ENCODE measurements around the gene GRPR.

Gene GRPR

DNA sequence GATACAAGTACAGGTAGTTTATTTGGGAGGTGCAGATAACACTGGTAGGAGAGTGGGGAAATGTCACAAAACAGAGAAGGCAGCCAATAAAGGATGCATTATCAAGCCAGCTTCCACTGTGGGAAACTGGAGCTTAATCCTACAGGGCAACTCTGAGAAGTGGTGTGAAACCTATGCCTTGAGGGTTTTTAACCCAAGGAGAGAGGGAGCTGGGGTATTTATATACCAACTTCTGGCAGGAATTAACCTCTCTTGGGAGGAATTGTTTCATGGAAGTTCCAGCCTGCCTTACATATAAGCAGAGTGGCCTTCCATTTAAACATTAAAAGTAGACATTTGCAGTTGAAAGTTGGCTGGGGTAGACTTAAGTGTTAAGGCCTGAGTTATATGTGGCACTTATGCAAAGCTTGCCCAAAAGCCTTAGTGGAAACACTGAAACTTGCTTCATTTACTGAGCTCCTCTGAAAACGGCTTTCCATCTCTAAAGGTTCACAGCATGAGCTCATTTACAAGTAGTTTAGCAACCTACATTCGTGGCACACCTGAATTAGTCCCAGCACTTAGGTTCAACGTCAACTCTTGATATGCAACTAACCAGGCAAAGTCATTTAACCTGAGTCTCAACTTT lies 63.1 kb downstream of the GRPR start:
- Mint-ChIP-seq H3K9me3 (no peaks in the 10 kb centered on the region), H3K4me1 (peaks cover 48% of the 10 kb centered on the region), H3K27ac (no peak overlapping the region), H3K27me3 (ENCODE audit: low read depth, poor library complexity) (peaks cover 4% of the 10 kb centered on the region), H3K36me3 (ENCODE audit: low read depth) (no peaks in the 10 kb centered on the region), H3K4me3 (no peak overlapping the region)
- DNase-seq = no peak
- no peak for TF ChIP-seq CTCF (IDR thresholded peaks at IDR 0.05)

DNA sequence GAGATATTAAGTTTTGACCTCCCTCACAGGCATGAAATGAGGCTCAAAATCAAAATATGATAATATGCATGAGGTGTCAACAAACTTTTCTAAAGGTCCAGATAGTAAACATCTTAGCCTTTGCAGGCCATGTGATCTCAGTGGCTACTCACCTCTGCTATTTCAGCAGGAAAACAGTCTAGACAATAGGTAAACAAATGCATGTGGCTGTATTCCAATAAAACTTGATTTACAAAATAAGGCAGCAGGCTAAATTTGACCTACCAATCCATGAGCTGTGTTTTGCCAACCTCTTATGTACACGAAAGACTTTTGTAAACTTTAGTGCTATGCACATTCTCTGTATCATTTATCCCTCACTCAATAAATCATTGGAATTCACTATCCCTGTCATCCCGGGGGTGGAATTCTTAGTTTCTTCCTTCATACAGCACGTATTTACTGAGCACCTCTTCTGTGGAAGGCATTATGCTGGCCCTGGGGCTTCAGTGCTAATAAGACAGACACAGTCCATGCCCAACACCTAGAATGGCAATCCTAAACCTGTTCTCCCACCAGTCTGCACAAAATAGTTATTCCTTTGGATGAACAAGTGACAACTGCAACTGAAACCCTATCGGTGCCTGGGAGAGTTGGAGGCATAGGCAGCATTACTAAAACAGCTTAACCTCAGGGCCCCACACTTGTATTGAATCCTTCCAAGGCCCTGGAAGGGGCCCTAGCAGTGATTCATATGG lies 63.8 kb downstream of the GRPR start:
- no peak for TF ChIP-seq CTCF (IDR thresholded peaks at IDR 0.05)
- Mint-ChIP-seq H3K36me3 (ENCODE audit: low read depth) (no peaks in the 10 kb centered on the region), H3K27me3 (ENCODE audit: low read depth, poor library complexity) (peaks cover 4% of the 10 kb centered on the region), H3K4me3 (no peak overlapping the region), H3K27ac (peak overlapping the region; percentile 21), H3K4me1 (peaks cover 46% of the 10 kb centered on the region), H3K9me3 (no peaks in the 10 kb centered on the region)
- DNase-seq = no peak

- DNase-seq = no peak
- no peak overlapping the region for H3K4me3 Mint-ChIP-seq
- peaks cover 4% of the 10 kb centered on the region for H3K27me3 Mint-ChIP-seq (ENCODE audit: low read depth, poor library complexity)
- H3K4me1 Mint-ChIP-seq = peaks cover 31% of the 10 kb centered on the region
- H3K27ac Mint-ChIP-seq = no peak overlapping the region
- no peak for TF ChIP-seq CTCF (IDR thresholded peaks at IDR 0.05)
- H3K9me3 Mint-ChIP-seq = no peaks in the 10 kb centered on the region
- H3K36me3 Mint-ChIP-seq (ENCODE audit: low read depth) = no peaks in the 10 kb centered on the region
Observed at GRCh38 chrX:16188687-16189086, 65.3 kb downstream of the GRPR start.

DNA sequence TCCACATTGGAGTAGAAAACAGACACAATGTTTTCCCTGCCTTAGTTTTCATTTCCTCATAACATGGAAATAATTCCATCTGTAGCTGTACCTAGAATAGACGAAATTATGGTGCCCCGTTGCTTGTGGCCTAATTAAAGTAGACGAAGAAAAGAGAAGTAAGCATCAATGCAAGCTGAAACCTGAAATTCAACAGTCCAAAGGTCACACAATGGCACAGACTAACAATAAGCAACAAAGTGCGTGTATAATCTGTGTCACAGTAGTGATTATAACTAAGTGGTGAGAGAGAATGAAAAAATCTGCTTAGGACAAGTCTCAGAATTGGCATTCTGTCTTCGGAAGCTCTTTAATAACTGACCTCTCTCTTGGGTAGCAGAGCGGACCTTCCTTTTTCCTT lies 68.2 kb downstream of the GRPR start:
- H3K27ac Mint-ChIP-seq = peak overlapping the region; percentile 9

DNA sequence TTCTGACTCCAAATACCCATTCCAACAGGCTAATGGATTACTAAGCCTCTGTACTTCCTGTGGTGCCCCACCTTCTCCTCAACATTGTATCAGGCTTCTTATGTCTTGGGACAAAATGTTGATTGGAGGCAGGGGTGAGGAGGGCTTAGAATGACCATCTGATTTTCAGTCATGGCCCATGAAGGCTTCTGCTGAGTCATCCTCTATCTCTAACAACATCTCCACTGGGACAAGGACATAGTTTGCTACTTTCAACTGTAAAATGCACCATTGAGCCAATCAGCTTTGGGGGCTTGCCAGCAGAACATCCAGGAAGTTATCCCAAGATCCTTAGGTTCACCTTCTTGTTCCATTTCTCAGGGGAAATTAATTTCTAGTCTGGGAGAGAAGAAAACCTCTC lies 73.5 kb downstream of the GRPR start:
- no peak overlapping the region for H3K4me3 Mint-ChIP-seq
- no peaks in the 10 kb centered on the region for H3K9me3 Mint-ChIP-seq
- DNase-seq = no peak
- H3K4me1 Mint-ChIP-seq = no peaks in the 10 kb centered on the region
- no peak for TF ChIP-seq CTCF (IDR thresholded peaks at IDR 0.05)
- no peak overlapping the region for H3K27ac Mint-ChIP-seq
- H3K27me3 Mint-ChIP-seq (ENCODE audit: low read depth, poor library complexity) = peaks cover 7% of the 10 kb centered on the region
- H3K36me3 Mint-ChIP-seq (ENCODE audit: low read depth) = no peaks in the 10 kb centered on the region

More for the DNA sequence above, 68.2 kb downstream of the GRPR start:
- TF ChIP-seq CTCF (IDR thresholded peaks at IDR 0.05) = no peak
- DNase-seq = no peak
- H3K9me3 Mint-ChIP-seq = no peaks in the 10 kb centered on the region
- no peaks in the 10 kb centered on the region for H3K27me3 Mint-ChIP-seq (ENCODE audit: low read depth, poor library complexity)
- H3K4me3 Mint-ChIP-seq = no peak overlapping the region
- peaks cover 9% of the 10 kb centered on the region for H3K4me1 Mint-ChIP-seq
- no peaks in the 10 kb centered on the region for H3K36me3 Mint-ChIP-seq (ENCODE audit: low read depth)

DNA sequence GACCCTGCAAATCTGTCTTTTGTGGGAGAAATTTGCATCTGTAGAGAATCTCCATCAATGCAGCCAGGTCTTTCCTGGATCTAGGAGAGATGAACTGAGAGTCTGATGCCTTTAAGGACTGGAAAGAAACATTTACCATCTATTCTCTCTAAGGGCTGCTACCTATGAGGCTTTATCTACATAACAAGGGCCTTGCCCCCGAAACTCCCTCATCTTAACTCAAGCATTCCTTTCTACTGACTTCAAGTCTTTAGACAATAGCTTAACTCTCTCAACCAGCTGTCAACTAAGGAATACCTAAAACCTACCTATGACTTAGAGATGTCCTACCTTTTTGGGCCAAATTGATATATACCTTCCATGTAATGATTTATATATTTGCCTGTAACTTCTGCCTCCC lies 76.0 kb downstream of the GRPR start:
- H3K36me3 Mint-ChIP-seq (ENCODE audit: low read depth) = no peaks in the 10 kb centered on the region
- DNase-seq = no peak
- TF ChIP-seq CTCF (IDR thresholded peaks at IDR 0.05) = no peak
- no peak overlapping the region for H3K27ac Mint-ChIP-seq
- no peak overlapping the region for H3K4me3 Mint-ChIP-seq
- peaks cover 11% of the 10 kb centered on the region for H3K27me3 Mint-ChIP-seq (ENCODE audit: low read depth, poor library complexity)
- H3K4me1 Mint-ChIP-seq = no peaks in the 10 kb centered on the region
- H3K9me3 Mint-ChIP-seq = no peaks in the 10 kb centered on the region

Measured in nephron progenitor cell (in vitro differentiated cells).